Activated T-helper 17 cell treated with anti-CD3 and anti-CD28 coated beads, Interleukin-2, amount 50 U/mL, for 72 hours (primary cell): ENCODE data around the gene DKK1. TPM values are rescaled to one million over a fixed set of nuclear protein-coding genes. Genes with fewer than 3 reads are reported as not detected.
"Not testable (repeated sequence)": the region's sequence is repeated elsewhere in the genome, so short reads cannot be mapped to it uniquely, and the experiment has no call there.

Experiments
- ATAC-seq: fragments of 150-1000 bp; cut with Tn5 transposase; replicated peaks from 2 replicates; pipeline ENCODE4 v1.10.0; 2021; ENCODE audit warnings: mild to moderate bottlenecking, moderate library complexity
- H3K27ac Mint-ChIP-seq: one replicate; pipeline ENCODE4 v1.8.0; 2022; ENCODE audit warnings: mixed read lengths
- H3K27me3 Mint-ChIP-seq: one replicate; pipeline ENCODE4 v1.8.0; 2022; ENCODE audit warnings: mixed read lengths
- H3K36me3 Mint-ChIP-seq: one replicate; pipeline ENCODE4 v1.8.0; 2022; ENCODE audit warnings: low read depth, mild to moderate bottlenecking, mixed read lengths
- H3K4me1 Mint-ChIP-seq: one replicate; pipeline ENCODE4 v1.8.0; 2022; ENCODE audit warnings: mixed read lengths
- H3K4me3 Mint-ChIP-seq: one replicate; pipeline ENCODE4 v1.8.0; 2022; ENCODE audit warnings: mild to moderate bottlenecking, mixed read lengths
- H3K9me3 Mint-ChIP-seq: one replicate; pipeline ENCODE4 v1.8.0; 2022; ENCODE audit warnings: mixed read lengths
- total RNA-seq, 2 donors: library from RNA; stranded (reverse); gene quantifications; one replicate each; pipeline ENCODE4 v1.2.3, GENCODE V29; 2022

DKK1 gene
- total RNA-seq, 2 donors from 2014 or later: not detected

GRCh38 chr10:52334595-52334994 is 20.5 kb downstream of the DKK1 start:
- Mint-ChIP-seq H3K4me3 (no peak overlapping the region), H3K36me3 (no peaks in the 10 kb centered on the region), H3K27me3 (no peaks in the 10 kb centered on the region), H3K27ac (no peak overlapping the region), H3K9me3 (peaks cover 4% of the 10 kb centered on the region), H3K4me1 (no peaks in the 10 kb centered on the region)
- no peak for ATAC-seq

- H3K4me3 Mint-ChIP-seq: no peak overlapping the region
- no peaks in the 10 kb centered on the region for H3K27me3 Mint-ChIP-seq
- ATAC-seq: no peak
These were observed 21.6 kb downstream of the DKK1 start for GRCh38 chr10:52335665-52336064.

GRCh38 chr10:52337225-52337624 is 23.1 kb downstream of the DKK1 start:
- Mint-ChIP-seq H3K36me3 (no peaks in the 10 kb centered on the region), H3K9me3 (peaks cover 2% of the 10 kb centered on the region), H3K27ac (no peak overlapping the region), H3K27me3 (no peaks in the 10 kb centered on the region), H3K4me3 (no peak overlapping the region), H3K4me1 (no peaks in the 10 kb centered on the region)
- ATAC-seq: no peak

More at GRCh38 chr10:52335665-52336064, 21.6 kb downstream of the DKK1 start:
- H3K36me3 Mint-ChIP-seq: no peaks in the 10 kb centered on the region
- peaks cover 4% of the 10 kb centered on the region for H3K9me3 Mint-ChIP-seq
- no peak overlapping the region for H3K27ac Mint-ChIP-seq
- no peaks in the 10 kb centered on the region for H3K4me1 Mint-ChIP-seq

GRCh38 chr10:52343439-52343838 is 29.4 kb downstream of the DKK1 start:
- no peak for ATAC-seq
- Mint-ChIP-seq H3K9me3 (no peaks in the 10 kb centered on the region), H3K4me1 (no peaks in the 10 kb centered on the region), H3K4me3 (no peak overlapping the region), H3K36me3 (no peaks in the 10 kb centered on the region), H3K27me3 (no peaks in the 10 kb centered on the region), H3K27ac (no peak overlapping the region)

GRCh38 chr10:52346394-52347326 is 32.6 kb downstream of the DKK1 start:
- H3K27me3 Mint-ChIP-seq: no peaks in the 10 kb centered on the region
- H3K27ac Mint-ChIP-seq: no peak overlapping the region
- no peaks in the 10 kb centered on the region for H3K36me3 Mint-ChIP-seq
- ATAC-seq: no peak
- no peaks in the 10 kb centered on the region for H3K4me1 Mint-ChIP-seq
- H3K4me3 Mint-ChIP-seq: no peak overlapping the region
- H3K9me3 Mint-ChIP-seq: no peaks in the 10 kb centered on the region

- no peak overlapping the region for H3K4me3 Mint-ChIP-seq
- H3K36me3 Mint-ChIP-seq: no peaks in the 10 kb centered on the region
- no peak overlapping the region for H3K27ac Mint-ChIP-seq
- no peaks in the 10 kb centered on the region for H3K27me3 Mint-ChIP-seq
- H3K4me1 Mint-ChIP-seq: no peaks in the 10 kb centered on the region
- H3K9me3 Mint-ChIP-seq: no peaks in the 10 kb centered on the region
- no peak for ATAC-seq
These were observed 33.2 kb downstream of the DKK1 start for GRCh38 chr10:52347327-52347667.

GRCh38 chr10:52348037-52348564 is 34.0 kb downstream of the DKK1 start:
- ATAC-seq: no peak
- Mint-ChIP-seq H3K9me3 (peaks cover 2% of the 10 kb centered on the region), H3K27me3 (no peaks in the 10 kb centered on the region), H3K27ac (no peak overlapping the region), H3K4me1 (no peaks in the 10 kb centered on the region), H3K36me3 (no peaks in the 10 kb centered on the region), H3K4me3 (no peak overlapping the region)

GRCh38 chr10:52351914-52352330 is 37.8 kb downstream of the DKK1 start:
- no peaks in the 10 kb centered on the region for H3K36me3 Mint-ChIP-seq
- H3K4me1 Mint-ChIP-seq: no peaks in the 10 kb centered on the region
- peaks cover 3% of the 10 kb centered on the region for H3K9me3 Mint-ChIP-seq
- no peak overlapping the region for H3K4me3 Mint-ChIP-seq
- no peaks in the 10 kb centered on the region for H3K27me3 Mint-ChIP-seq
- no peak for ATAC-seq
- H3K27ac Mint-ChIP-seq: no peak overlapping the region

- no peaks in the 10 kb centered on the region for H3K27me3 Mint-ChIP-seq
- H3K27ac Mint-ChIP-seq: no peak overlapping the region
- no peak for ATAC-seq
- no peaks in the 10 kb centered on the region for H3K4me1 Mint-ChIP-seq
- H3K9me3 Mint-ChIP-seq: peaks cover 3% of the 10 kb centered on the region
- H3K36me3 Mint-ChIP-seq: no peaks in the 10 kb centered on the region
- H3K4me3 Mint-ChIP-seq: no peak overlapping the region
These were observed 39.1 kb downstream of the DKK1 start for GRCh38 chr10:52353205-52353604.

- Mint-ChIP-seq H3K27me3 (no peaks in the 10 kb centered on the region), H3K27ac (no peak overlapping the region), H3K9me3 (peaks cover 3% of the 10 kb centered on the region), H3K4me3 (no peak overlapping the region), H3K36me3 (no peaks in the 10 kb centered on the region), H3K4me1 (no peaks in the 10 kb centered on the region)
- no peak for ATAC-seq
These were observed 39.9 kb downstream of the DKK1 start for GRCh38 chr10:52353960-52354394.

GRCh38 chr10:52357971-52358370 is 43.9 kb downstream of the DKK1 start:
- H3K4me1 Mint-ChIP-seq: no peaks in the 10 kb centered on the region
- no peak for ATAC-seq
- no peaks in the 10 kb centered on the region for H3K27me3 Mint-ChIP-seq
- peaks cover 2% of the 10 kb centered on the region for H3K9me3 Mint-ChIP-seq
- no peaks in the 10 kb centered on the region for H3K36me3 Mint-ChIP-seq
- H3K27ac Mint-ChIP-seq: no peak overlapping the region
- H3K4me3 Mint-ChIP-seq: no peak overlapping the region

- no peaks in the 10 kb centered on the region for H3K4me1 Mint-ChIP-seq
- H3K4me3 Mint-ChIP-seq: no peak overlapping the region
- H3K9me3 Mint-ChIP-seq: no peaks in the 10 kb centered on the region
- ATAC-seq: no peak
- H3K36me3 Mint-ChIP-seq: no peaks in the 10 kb centered on the region
- H3K27me3 Mint-ChIP-seq: no peaks in the 10 kb centered on the region
- no peak overlapping the region for H3K27ac Mint-ChIP-seq
These were observed 45.4 kb downstream of the DKK1 start for GRCh38 chr10:52359441-52359840.

- H3K4me3 Mint-ChIP-seq, ATAC-seq, H3K9me3 Mint-ChIP-seq, H3K36me3 Mint-ChIP-seq, H3K27me3 Mint-ChIP-seq, H3K27ac Mint-ChIP-seq, H3K4me1 Mint-ChIP-seq: not testable (repeated sequence)
These were observed 51.7 kb downstream of the DKK1 start for GRCh38 chr10:52365547-52366432.
